H9 (cell line): ENCODE data around the gene SPCS2. TPM values are rescaled to one million over a fixed set of nuclear protein-coding genes. Genes with fewer than 3 reads are reported as not detected.

Source experiments
- DNase-seq: peaks from one replicate; pipeline ENCODE4 v3.0.0-alpha.2; 2017
- H2AFZ ChIP-seq: one replicate; pipeline ENCODE4 v1.6.1; 2013; ENCODE audit warnings: mild to moderate bottlenecking, low read length, control low read depth, moderate library complexity
- H2AK5ac ChIP-seq: 2 replicates; pipeline ENCODE4 v1.6.1; 2013; ENCODE audit warnings: low read length, control low read depth, mixed read lengths; ENCODE audit not compliant: insufficient read length
- H2BK120ac ChIP-seq: one replicate; pipeline ENCODE4 v1.6.1; 2013; ENCODE audit warnings: low read depth, mild to moderate bottlenecking, low read length, control low read depth, inconsistent platforms; ENCODE audit not compliant: poor library complexity, severe bottlenecking
- H2BK12ac ChIP-seq: 2 replicates; pipeline ENCODE4 v1.6.1; 2013; ENCODE audit warnings: low read length, control low read depth, mixed read lengths, low read depth; ENCODE audit not compliant: insufficient read length
- H2BK15ac ChIP-seq: 2 replicates; pipeline ENCODE4 v1.6.1; 2013; ENCODE audit warnings: low read depth, low read length, control low read depth
- H2BK20ac ChIP-seq: one replicate; pipeline ENCODE4 v1.6.1; 2013; ENCODE audit warnings: low read depth, mild to moderate bottlenecking, low read length, control low read depth, inconsistent platforms; ENCODE audit not compliant: poor library complexity, severe bottlenecking
- H2BK5ac ChIP-seq: 2 replicates; pipeline ENCODE4 v1.6.1; 2013; ENCODE audit warnings: low read length, control low read depth, mixed read lengths; ENCODE audit not compliant: insufficient read length
- H3K14ac ChIP-seq: 2 replicates; pipeline ENCODE4 v1.6.1; 2013; ENCODE audit warnings: low read length, control low read depth; ENCODE audit not compliant: insufficient read depth
- H3K18ac ChIP-seq: 2 replicates; pipeline ENCODE4 v1.6.1; 2013; ENCODE audit warnings: low read depth, mild to moderate bottlenecking, mixed read lengths, low read length, control low read depth; ENCODE audit not compliant: insufficient read length
- H3K23ac ChIP-seq: 2 replicates; pipeline ENCODE4 v1.6.1; 2013; ENCODE audit warnings: low read length, control low read depth, mixed read lengths, low read depth; ENCODE audit not compliant: insufficient read length
- H3K23me2 ChIP-seq: 2 replicates; pipeline ENCODE4 v1.6.1; 2013; ENCODE audit warnings: low read depth, mild to moderate bottlenecking, mixed read lengths, low read length, control low read depth; ENCODE audit not compliant: insufficient read length, poor library complexity, severe bottlenecking
- H3K27ac ChIP-seq: 2 replicates; pipeline ENCODE4 v1.5.1; 2013; ENCODE audit warnings: low read length, control low read depth, mixed read lengths, low read depth; ENCODE audit not compliant: insufficient read length
- H3K27me3 ChIP-seq: 2 replicates; pipeline ENCODE4 v1.6.1; 2013; ENCODE audit warnings: low read length, control low read depth, inconsistent platforms; ENCODE audit not compliant: insufficient read depth
- H3K4ac ChIP-seq: 2 replicates; pipeline ENCODE4 v1.6.1; 2013; ENCODE audit warnings: low read depth, mild to moderate bottlenecking, control low read depth, inconsistent platforms, low read length, moderate library complexity
- H3K4me1 ChIP-seq: 2 replicates; pipeline ENCODE4 v1.6.1; 2013; ENCODE audit warnings: low read length, control low read depth, inconsistent platforms; ENCODE audit not compliant: insufficient read depth
- H3K4me2 ChIP-seq: 2 replicates; pipeline ENCODE4 v1.6.1; 2013; ENCODE audit warnings: low read length, control low read depth, mixed read lengths; ENCODE audit not compliant: insufficient read length, insufficient read depth
- H3K56ac ChIP-seq: 2 replicates; pipeline ENCODE4 v1.6.1; 2013; ENCODE audit warnings: low read depth, mild to moderate bottlenecking, mixed read lengths, low read length, control low read depth; ENCODE audit not compliant: insufficient read length
- H3K79me1 ChIP-seq: 2 replicates; pipeline ENCODE4 v1.6.1; 2013; ENCODE audit warnings: low read depth, mild to moderate bottlenecking, moderate library complexity, low read length, control low read depth, inconsistent platforms; ENCODE audit not compliant: insufficient read depth, poor library complexity, severe bottlenecking
- H3K79me2 ChIP-seq: 2 replicates; pipeline ENCODE4 v1.6.1; 2013; ENCODE audit warnings: low read length, control low read depth, inconsistent platforms; ENCODE audit not compliant: insufficient read depth
- H3K9ac ChIP-seq: 2 replicates; pipeline ENCODE4 v1.6.1; 2013; ENCODE audit warnings: low read length, control low read depth, mixed read lengths; ENCODE audit not compliant: insufficient read length; ENCODE audit errors: extremely low read depth
- H3K9me3 ChIP-seq: one replicate; pipeline ENCODE4 v1.6.1; 2013; ENCODE audit warnings: low read depth, low read length, inconsistent platforms; ENCODE audit not compliant: control insufficient read depth
- H3T11ph ChIP-seq: one replicate; pipeline ENCODE4 v1.6.1; 2013; ENCODE audit warnings: mild to moderate bottlenecking, low read length, control low read depth, inconsistent platforms
- H4K20me1 ChIP-seq: one replicate; pipeline ENCODE4 v1.6.1; 2013; ENCODE audit not compliant: control insufficient read depth, insufficient read length, insufficient read depth
- H4K5ac ChIP-seq: 2 replicates; pipeline ENCODE4 v1.6.1; 2013; ENCODE audit warnings: low read depth, mild to moderate bottlenecking, mixed read lengths, low read length, control low read depth; ENCODE audit not compliant: insufficient read length
- H4K8ac ChIP-seq: replicated peaks from 2 replicates; pipeline ENCODE4 v1.6.1; 2013; ENCODE audit warnings: low read length, control low read depth, mixed read lengths, low read depth; ENCODE audit not compliant: insufficient read length
- H4K91ac ChIP-seq: 2 replicates; pipeline ENCODE4 v1.6.1; 2013; ENCODE audit warnings: low read depth, mild to moderate bottlenecking, moderate library complexity, mixed read lengths, low read length, control low read depth; ENCODE audit not compliant: insufficient read length
- H3K27ac Mint-ChIP-seq, 3 experiments: 2 replicates in 2 of 3; 3 replicates in 1 of 3; pipeline ENCODE4 v1.8.0; 2020 to 2021; ENCODE audit warnings: mixed read lengths in 3 of 3, mild to moderate bottlenecking in 1 of 3, moderate library complexity in 1 of 3
- H3K27me3 Mint-ChIP-seq: 2 replicates; pipeline ENCODE4 v1.8.0; 2021; ENCODE audit warnings: low read depth, mild to moderate bottlenecking, moderate library complexity, mixed read lengths
- H3K36me3 Mint-ChIP-seq, 3 experiments: 2 replicates in 2 of 3; 3 replicates in 1 of 3; pipeline ENCODE4 v1.8.0; 2020 to 2021; ENCODE audit warnings: low read depth in 3 of 3, mixed read lengths in 3 of 3; ENCODE audit not compliant: insufficient read depth in 1 of 3
- H3K4me1 Mint-ChIP-seq, 2 experiments: 2 replicates each; pipeline ENCODE4 v1.8.0; 2020; ENCODE audit warnings: mixed read lengths in 2 of 2
- H3K4me3 Mint-ChIP-seq, 2 experiments: 2 replicates in 1 of 2; 3 replicates in 1 of 2; pipeline ENCODE4 v1.8.0; 2020 to 2021; ENCODE audit warnings: mild to moderate bottlenecking in 2 of 2, mixed read lengths in 2 of 2, moderate library complexity in 1 of 2
- H3K9me3 Mint-ChIP-seq, 2 experiments: 2 replicates in 1 of 2; 3 replicates in 1 of 2; pipeline ENCODE4 v1.8.0; 2020; ENCODE audit warnings: mild to moderate bottlenecking in 2 of 2, mixed read lengths in 2 of 2, moderate library complexity in 1 of 2
- CTCF ChIP-seq: fragments of 200-600 bp; sonication (generic); conservative IDR thresholded peaks from 3 replicates; pipeline ENCODE4 v1.8.0; 2021; ENCODE audit warnings: antibody characterized with exemption, mild to moderate bottlenecking
- WGBS: extraction: QIAGEN DNeasy Blood & Tissue Kit; methylation state at CpG from one replicate; pipeline ENCODE4 v1.1.7; 2013; ENCODE audit warnings: missing lambda C conversion rate, low lambda C conversion rate, mixed read lengths; ENCODE audit not compliant: insufficient read length; ENCODE audit errors: extremely low coverage; 5-methylcytosine and 5-hydroxymethylcytosine counted together
- total RNA-seq: library from RNA; stranded (reverse); gene quantifications from 2 replicates; pipeline ENCODE4 v1.2.1, GENCODE V29; 2021

Gene SPCS2
- total RNA-seq, 1 experiment from 2014 or later = 144 TPM

- H4K91ac ChIP-seq = no peak overlapping the region
- no peaks in the 10 kb centered on the region for H3K79me1 ChIP-seq
- no peak overlapping the region for H3K56ac ChIP-seq
- H3K27ac Mint-ChIP-seq = no peak overlapping the region
- H2AK5ac ChIP-seq = no peak overlapping the region
- H3K4ac ChIP-seq = no peak overlapping the region
- no peak overlapping the region for H3K27ac ChIP-seq
- H3T11ph ChIP-seq = no peak overlapping the region
- H4K8ac ChIP-seq = no peak overlapping the region
- H3K4me3 Mint-ChIP-seq = no peak overlapping the region
- H3K9ac ChIP-seq = no peak overlapping the region
- H4K5ac ChIP-seq = no peak overlapping the region
- no peak overlapping the region for H3K23ac ChIP-seq
- no peaks in the 10 kb centered on the region for H3K27me3 ChIP-seq
- no peaks in the 10 kb centered on the region for H3K79me2 ChIP-seq
- H2BK120ac ChIP-seq = no peak overlapping the region
- no peak overlapping the region for H2AFZ ChIP-seq
- H3K18ac ChIP-seq = no peak overlapping the region
- peaks cover 36 to 49% of the 10 kb centered on the region in 2 experiments for H3K9me3 Mint-ChIP-seq
- H2BK12ac ChIP-seq = no peak overlapping the region
- H3K4me2 ChIP-seq = no peak overlapping the region
- peaks cover 19 to 43% (median 39%) of the 10 kb centered on the region in 3 experiments for H3K36me3 Mint-ChIP-seq
- no peaks in the 10 kb centered on the region for H3K4me1 Mint-ChIP-seq
- H3K23me2 ChIP-seq = no peaks in the 10 kb centered on the region
- no peaks in the 10 kb centered on the region for H3K4me1 ChIP-seq
- no peak overlapping the region for H2BK5ac ChIP-seq
- WGBS = no CpG with 5 or more reads among the region's 4 CpGs
- no peaks in the 10 kb centered on the region for H3K9me3 ChIP-seq
- H4K20me1 ChIP-seq = no peaks in the 10 kb centered on the region
- H2BK20ac ChIP-seq = no peak overlapping the region
- no peaks in the 10 kb centered on the region; the same call in 1 of the 2 replicates for H3K27me3 Mint-ChIP-seq
- TF ChIP-seq CTCF = no peak
- no peak overlapping the region for H2BK15ac ChIP-seq
- no peak for DNase-seq
- no peak overlapping the region for H3K14ac ChIP-seq
Measured at GRCh38 chr11:74902342-74902741, 46.7 kb upstream of the SPCS2 start.
